ENCODE data around the gene PLEKHA7.

Gene PLEKHA7

GRCh38 chr11:16763746-16764145 is 250.5 kb downstream of the PLEKHA7 start:
- no peak for DNase-seq

GRCh38 chr11:16759857-16760508 is 254.2 kb downstream of the PLEKHA7 start:
- no peak for DNase-seq

GRCh38 chr11:16758382-16759024 is 255.7 kb downstream of the PLEKHA7 start:
- no peak for DNase-seq

GRCh38 chr11:16750417-16750816 is 263.8 kb downstream of the PLEKHA7 start:
- no peak for DNase-seq

- DNase-seq: peak; percentile 78
These were observed 264.5 kb downstream of the PLEKHA7 start for GRCh38 chr11:16749666-16750065.

- DNase-seq: no peak
These were observed 265.1 kb downstream of the PLEKHA7 start for GRCh38 chr11:16749092-16749491.

GRCh38 chr11:16745950-16746605 is 268.1 kb downstream of the PLEKHA7 start:
- no peak for DNase-seq

GRCh38 chr11:16744128-16744725 is 270.0 kb downstream of the PLEKHA7 start:
- no peak for DNase-seq

GRCh38 chr11:16743478-16743877 is 270.7 kb downstream of the PLEKHA7 start:
- no peak for DNase-seq

GRCh38 chr11:16741473-16741872 is 272.7 kb downstream of the PLEKHA7 start:
- no peak for DNase-seq

- no peak for DNase-seq
These were observed 275.0 kb downstream of the PLEKHA7 start for GRCh38 chr11:16738947-16739815.

GRCh38 chr11:16738193-16738946 is 275.8 kb downstream of the PLEKHA7 start, which contains the start of gene C11orf58:
Gene C11orf58, plus strand, starts transcription at chr11:16738647. Its CDS starts 132 bp downstream, at chr11:16738779.
- DNase-seq: peak; percentile 97

GRCh38 chr11:16737818-16738192 is 276.4 kb downstream of the PLEKHA7 start:
- no peak for DNase-seq
